ENCODE results near the gene PPP1R3C. TPM values are rescaled to one million over a fixed set of nuclear protein-coding genes. Genes with fewer than 3 reads are reported as not detected.

Gene PPP1R3C
- total RNA-seq, 1 donor from 2014 or later, result 39.4 TPM

- no peak for DNase-seq (ENCODE audit: low read depth)
Observed at GRCh38 chr10:91629715-91630549, 2.9 kb downstream of the PPP1R3C start.

DNA sequence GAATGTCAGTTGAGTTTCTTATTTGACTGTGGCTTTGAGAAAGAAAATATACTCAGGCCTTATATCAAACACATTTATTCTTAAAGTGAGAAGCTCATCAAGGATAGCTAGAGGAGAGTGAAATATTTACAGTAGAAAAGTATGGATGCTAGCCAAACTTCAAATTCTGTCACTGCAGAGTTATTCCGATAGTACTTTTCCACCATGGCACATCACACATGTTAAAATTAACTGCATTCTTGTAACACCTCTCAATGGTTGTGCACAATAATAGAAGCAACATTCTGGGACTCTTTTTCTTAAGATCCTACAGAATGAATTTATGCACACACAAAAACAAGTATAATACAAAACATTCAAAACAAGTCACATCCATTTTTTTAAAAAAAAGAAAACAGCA lies 4.5 kb downstream of the PPP1R3C start:
- no peak for DNase-seq (ENCODE audit: low read depth)

- no peak for DNase-seq (ENCODE audit: low read depth)
Observed at GRCh38 chr10:91627344-91628102, 5.3 kb downstream of the PPP1R3C start.

DNA sequence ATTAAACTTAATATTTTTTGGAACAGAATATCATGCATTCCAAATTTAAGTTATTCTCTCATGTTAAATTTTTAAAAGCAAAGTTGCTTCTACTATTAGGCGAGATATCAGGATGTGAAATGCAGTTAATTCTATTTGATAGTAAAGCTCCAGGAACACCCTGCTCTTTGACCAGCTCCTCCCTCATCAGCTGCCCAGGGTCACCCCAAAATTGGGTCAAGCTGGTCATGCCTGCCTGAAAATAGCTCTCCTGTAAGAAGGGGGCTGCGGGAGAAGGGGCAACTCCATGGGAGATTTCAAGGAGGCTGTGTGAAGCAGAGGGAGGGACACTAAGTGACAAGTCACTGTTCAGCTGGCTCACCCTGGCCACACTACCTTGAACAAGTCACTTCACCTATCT lies 5.9 kb downstream of the PPP1R3C start:
- DNase-seq (ENCODE audit: low read depth), result no peak

DNA sequence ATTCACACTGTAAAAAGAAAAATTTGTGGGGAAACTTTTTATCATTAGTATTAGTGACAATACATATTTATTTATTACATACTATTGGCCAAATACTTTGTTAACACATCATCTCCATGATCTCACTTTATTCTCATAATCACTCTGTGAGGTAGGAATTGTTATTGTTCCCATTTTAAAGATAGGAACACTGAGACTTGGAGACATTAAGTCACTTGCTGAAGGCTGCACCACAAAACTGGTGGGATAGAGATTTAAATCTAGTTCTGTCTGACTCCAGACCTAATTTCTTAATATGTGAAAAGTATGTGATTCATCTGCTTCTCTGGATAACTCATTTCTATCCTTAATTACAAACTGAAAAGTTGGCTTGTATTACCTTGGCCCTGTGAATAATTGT lies 8.2 kb downstream of the PPP1R3C start:
- DNase-seq (ENCODE audit: low read depth), result no peak

GRCh38 chr10:91622601-91623000 lies 10.3 kb downstream of the PPP1R3C start:
- DNase-seq (ENCODE audit: low read depth), result no peak

GRCh38 chr10:91621483-91622113 lies 11.3 kb downstream of the PPP1R3C start:
- DNase-seq (ENCODE audit: low read depth), result no peak

GRCh38 chr10:91617072-91617609 lies 15.7 kb downstream of the PPP1R3C start:
- no peak for DNase-seq (ENCODE audit: low read depth)

GRCh38 chr10:91616137-91616536 lies 16.7 kb downstream of the PPP1R3C start:
- DNase-seq (ENCODE audit: low read depth), result no peak

- DNase-seq (ENCODE audit: low read depth), result no peak
Observed at GRCh38 chr10:91614225-91614624, 18.6 kb downstream of the PPP1R3C start.

GRCh38 chr10:91613411-91614187 lies 19.3 kb downstream of the PPP1R3C start:
- DNase-seq (ENCODE audit: low read depth), result peak; percentile 93

DNA sequence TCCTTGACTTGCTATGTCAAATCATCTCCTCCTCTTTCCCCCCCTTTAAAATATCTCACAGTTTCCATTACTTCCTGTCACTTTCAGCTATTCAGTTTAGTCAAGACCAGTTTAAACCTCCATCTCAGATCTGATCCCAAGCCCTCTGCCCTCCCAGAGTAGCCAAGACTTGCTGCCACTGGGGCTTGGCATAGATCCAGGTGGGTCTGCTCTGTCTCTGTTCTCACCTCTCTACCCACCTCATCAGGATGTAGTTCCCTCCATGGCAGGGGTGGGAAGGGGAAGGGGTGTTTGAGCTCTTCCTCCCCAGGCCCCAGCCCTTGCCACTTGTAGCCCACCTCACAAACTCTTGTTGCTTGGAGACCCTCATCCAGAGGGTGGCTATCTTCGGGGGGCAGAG lies 22.0 kb downstream of the PPP1R3C start:
- no peak for DNase-seq (ENCODE audit: low read depth)

GRCh38 chr10:91610444-91610843 lies 22.4 kb downstream of the PPP1R3C start:
- no peak for DNase-seq (ENCODE audit: low read depth)

GRCh38 chr10:91607646-91608403 lies 25.0 kb downstream of the PPP1R3C start:
- no peak for DNase-seq (ENCODE audit: low read depth)

DNA sequence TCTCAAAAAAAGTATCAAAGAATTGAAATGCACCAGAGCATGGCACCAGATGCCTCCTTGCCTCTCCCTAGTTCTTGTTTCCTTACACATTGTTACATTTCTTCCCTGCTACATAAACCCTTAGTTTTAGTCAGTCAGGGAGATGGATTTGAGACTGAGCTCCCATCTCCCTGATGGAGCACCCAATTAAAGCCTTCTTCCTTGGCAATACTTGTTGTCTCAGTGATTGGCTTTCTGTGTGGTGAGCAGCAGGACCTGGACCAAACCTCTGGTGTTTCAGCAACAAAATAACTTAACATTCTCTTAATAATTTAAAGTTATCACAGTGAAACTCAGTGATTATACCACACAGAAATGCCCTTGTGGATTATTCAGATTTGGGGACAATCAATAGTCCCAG lies 26.9 kb downstream of the PPP1R3C start:
- DNase-seq (ENCODE audit: low read depth), result no peak

DNA sequence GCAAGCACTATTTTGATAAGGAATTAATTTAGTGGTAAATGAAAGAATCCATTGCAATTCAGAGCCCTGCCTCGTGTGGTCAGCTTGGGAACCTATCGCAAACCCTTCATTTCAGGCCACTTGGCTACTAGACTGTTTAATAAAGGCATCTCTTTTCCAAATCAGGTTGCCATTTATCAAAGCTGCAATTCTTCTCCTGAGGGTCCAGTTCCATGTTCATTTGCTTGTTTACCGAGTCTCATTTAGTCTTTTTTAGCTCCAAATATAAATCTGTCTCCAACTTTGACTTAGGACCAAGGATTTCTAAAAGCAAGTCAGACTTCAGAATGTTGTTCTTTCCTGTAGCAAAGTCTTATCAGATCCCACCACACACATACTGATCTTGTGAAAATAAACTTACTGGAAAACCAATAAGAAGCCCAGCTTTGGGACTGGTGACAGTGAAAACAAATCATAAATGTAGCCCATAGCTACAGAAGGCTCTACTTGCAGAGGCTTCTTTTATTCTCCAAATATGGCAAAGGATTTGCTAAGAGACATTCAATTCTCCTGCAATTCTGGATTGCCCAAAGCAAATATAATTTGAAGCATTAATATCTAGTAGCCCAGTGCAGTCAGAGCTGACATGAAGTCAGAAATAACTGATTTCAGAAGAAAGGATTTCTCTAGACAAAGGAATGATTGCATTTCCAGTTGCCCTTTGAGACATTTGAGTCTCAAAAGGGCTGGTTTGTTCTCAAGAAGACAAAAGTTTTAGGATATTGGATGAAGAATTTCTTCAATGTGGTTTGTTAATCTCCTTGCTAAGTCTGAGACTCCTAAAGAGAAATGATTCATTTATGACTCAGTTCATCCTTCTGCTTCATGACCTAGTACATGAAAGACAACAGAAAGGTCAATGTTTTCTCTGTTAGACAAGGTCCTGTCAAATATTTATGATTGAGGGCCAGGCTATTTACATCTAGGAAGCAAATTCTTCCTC lies 28.0 kb downstream of the PPP1R3C start:
- DNase-seq (ENCODE audit: low read depth), result peak; percentile 78

DNA sequence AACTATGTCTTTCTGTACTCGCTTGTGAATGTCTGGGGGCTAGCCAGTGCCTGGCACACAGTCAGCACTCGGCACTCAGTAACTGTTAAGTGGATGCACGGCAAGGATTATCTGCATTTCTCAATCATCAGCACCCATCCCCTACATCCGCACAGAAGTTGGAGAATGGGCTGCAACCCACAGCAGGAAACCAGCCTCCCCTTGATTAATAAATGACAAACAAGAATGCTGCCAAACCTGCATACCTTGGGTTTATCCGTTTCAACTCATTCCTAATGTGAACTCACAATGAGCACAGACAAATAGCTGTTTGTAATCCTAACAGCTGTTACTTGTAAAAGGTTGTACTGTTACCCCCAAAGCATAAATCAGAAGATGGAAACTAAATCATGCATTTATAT lies 28.9 kb downstream of the PPP1R3C start:
- peak; percentile 95 for DNase-seq (ENCODE audit: low read depth)

GRCh38 chr10:91602868-91603568 lies 29.9 kb downstream of the PPP1R3C start:
- DNase-seq (ENCODE audit: low read depth), result peak; percentile 9

DNA sequence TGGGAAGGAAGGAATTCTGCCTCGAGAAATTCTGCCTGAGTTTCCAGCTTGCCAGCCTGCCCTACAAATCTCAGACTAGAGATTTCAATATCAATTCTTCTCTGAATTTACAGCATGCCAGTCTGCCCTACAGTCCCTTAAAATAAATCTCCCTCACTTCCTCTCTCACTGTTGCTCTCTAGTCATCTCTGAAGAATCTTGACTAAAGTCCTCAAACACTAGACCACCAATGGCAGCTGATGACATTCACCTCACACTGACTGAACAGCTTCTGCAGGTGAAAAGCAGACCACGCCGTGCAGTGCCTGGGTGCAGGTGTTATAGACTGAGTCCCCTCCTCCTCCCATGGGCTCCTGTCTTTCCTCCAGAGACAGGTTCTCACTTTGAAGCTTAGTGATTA lies 30.4 kb downstream of the PPP1R3C start:
- no peak for DNase-seq (ENCODE audit: low read depth)
